SH-SY5Y (cell line): ENCODE results near the gene PRG2.

Experiments used
- GATA2 ChIP-seq: IDR thresholded peaks from 2 replicates; pipeline ENCODE4 v1.6.1; 2011; ENCODE audit warnings: mild to moderate bottlenecking, low read depth, low read length
- GATA3 ChIP-seq: IDR thresholded peaks from 2 replicates; pipeline ENCODE4 v1.6.1; 2011; ENCODE audit warnings: low read depth, mild to moderate bottlenecking, low read length, moderate library complexity

The PRG2 gene

GRCh38 chr11:57357310-57357709 lies 33.1 kb downstream of the PRG2 start:
- TF ChIP-seq GATA2 (no peak), GATA3 (no peak)

GRCh38 chr11:57356268-57356667 lies 34.2 kb downstream of the PRG2 start:
- TF ChIP-seq GATA3 = no peak
- no peak for TF ChIP-seq GATA2

DNA sequence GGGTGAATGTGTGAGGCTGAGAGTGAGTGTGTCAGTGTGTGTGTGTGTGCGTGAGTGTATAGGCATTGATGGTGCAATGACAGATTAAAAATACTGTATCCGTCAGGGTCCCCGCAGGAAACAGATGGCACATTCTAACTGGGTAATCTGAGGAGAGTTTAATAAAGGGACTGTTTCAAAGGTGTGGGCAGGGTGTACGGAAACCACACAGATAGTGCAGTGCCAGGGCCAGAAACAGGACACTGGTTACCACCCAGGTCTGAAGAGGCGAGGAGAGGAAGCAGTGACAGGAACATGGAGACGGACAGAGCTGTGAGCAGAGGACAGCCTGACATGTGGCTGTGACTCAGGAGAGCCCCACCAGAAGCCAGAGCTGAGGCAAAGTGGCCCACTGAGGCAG lies 35.8 kb downstream of the PRG2 start:
- no peak for TF ChIP-seq GATA2
- TF ChIP-seq GATA3 = no peak

DNA sequence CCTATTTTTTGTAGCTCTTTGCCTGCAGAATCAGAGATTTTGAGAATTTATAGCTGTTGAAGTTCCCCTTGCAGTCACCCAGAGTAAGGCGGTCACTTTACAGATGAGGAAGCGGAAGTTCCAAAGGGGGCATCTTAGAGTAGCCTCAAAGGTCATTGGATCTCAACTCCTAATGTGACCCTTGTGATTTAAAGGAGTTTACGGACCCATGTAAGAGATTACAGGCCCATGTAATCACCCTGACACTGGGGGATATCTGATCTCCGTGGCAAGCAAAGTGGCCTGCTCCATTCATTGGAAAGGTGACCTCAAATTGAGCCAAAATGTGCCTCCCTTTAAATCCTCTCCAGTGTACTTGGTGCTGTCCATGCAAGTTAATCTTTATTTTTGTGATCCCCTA lies 36.6 kb downstream of the PRG2 start:
- TF ChIP-seq GATA3 (no peak), GATA2 (no peak)

GRCh38 chr11:57353446-57353845 lies 37.0 kb downstream of the PRG2 start:
- no peak for TF ChIP-seq GATA2
- TF ChIP-seq GATA3 = no peak

GRCh38 chr11:57353036-57353435 lies 37.4 kb downstream of the PRG2 start:
- TF ChIP-seq GATA2 (no peak), GATA3 (no peak)

DNA sequence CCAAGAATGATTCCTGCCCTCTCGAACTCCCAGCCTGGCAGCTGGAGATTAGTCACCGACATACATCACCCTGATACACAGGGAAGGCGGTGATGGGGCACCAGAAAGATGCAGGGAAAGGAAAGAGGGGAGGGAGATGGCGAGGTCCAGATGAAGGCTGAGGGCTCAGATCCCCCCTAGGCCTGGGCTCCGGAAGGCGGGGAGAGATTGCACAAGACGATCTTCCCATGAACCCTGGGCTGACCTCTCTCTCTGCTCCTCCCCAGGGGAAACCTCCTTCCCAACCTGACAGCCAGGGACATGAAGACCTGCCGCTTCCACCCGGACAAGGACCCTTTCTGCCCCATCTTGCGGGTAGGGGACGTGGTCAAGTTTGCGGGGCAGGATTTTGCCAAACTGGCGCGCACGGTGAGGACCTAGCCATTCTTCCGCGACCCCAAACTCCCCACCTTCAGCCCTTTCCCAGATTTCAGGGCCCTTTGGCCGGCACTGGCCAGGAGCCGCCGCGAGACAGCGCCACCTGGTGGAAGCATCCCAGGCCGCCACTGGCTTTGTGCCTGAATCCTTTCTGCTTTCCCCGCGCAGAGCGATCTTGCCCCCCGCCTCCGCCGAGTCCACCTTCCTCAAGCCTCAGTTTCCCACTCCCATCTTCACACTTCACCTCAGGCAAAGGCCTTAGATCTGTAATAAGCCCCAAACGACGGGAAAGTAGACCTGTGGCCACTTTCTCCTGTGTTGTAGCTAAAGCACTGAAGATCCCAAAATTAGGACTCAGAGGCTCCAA lies 40.8 kb downstream of the PRG2 start:
- TF ChIP-seq GATA2 (no peak), GATA3 (no peak)

GRCh38 chr11:57348636-57349313 lies 41.7 kb downstream of the PRG2 start:
- no peak for TF ChIP-seq GATA3
- no peak for TF ChIP-seq GATA2

DNA sequence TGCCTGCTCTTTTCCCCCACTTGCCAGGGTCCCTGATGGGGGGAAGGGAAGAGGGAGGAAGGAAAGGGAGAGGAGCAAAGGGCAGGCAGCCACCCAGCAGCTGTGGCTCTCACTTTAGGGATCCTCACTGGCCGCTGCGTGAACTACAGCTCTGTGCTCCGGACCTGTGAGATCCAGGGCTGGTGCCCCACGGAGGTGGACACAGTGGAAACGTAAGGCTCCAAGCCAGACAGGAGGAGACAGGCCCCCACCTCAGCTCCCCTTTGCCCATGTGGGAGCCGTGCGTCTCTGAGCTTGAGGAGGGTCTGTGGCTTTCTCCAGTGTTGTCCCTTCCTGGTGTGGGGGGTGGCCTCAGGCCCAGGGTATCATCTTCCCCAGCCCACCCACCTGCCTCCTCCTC lies 42.4 kb downstream of the PRG2 start:
- TF ChIP-seq GATA3 (no peak), GATA2 (no peak)

DNA sequence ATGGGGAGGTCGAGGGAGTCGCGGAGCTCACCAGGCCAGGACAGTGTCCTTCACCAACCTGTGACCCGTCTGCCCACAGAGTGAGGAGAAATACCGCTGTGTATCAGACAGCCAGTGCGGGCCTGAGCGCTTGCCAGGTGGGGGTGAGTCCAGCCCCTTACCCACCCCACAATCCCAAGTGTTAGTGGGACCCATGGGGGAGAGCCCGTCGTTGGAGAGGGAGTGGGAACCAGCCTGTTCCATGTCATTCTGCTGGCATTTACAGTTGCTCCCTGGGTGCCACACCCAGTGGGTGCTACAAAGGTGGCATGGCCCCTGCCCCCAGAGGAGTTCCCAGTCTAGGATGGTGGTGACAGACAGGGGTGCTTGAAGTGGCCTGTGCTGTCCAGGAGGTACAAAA lies 43.1 kb downstream of the PRG2 start:
- TF ChIP-seq GATA2 = no peak
- TF ChIP-seq GATA3 = no peak

DNA sequence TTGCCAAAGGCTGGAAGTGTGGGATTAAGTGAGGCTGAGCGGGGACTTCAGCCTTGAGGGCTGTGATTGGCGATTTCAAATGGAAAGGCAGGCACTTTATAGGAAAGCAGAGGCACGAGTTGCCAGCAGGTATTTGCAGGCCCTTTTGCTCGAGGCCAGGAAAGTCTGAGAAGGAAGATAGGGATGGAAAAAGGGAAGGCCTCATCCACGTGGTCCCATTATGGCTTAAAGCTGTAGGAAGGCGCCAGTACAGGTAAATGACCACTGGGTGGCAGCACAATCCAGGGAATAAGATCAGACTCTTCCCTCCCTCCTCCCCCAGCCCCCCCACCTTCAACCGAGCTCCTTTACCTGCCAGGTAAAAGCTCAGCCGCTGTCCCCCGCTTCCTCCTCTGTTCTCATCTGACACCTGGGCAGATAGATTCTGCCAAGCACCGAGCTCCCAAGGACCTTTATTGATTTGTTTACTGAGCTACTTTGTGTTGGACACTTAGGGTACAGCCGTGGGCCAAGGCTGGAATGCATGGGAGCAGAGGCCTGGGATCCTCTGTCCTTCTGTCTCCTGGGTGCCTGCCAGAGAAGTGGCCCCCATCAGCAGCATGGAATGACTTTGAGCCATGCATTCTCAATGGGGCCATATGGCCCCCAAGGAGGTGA lies 44.8 kb downstream of the PRG2 start:
- TF ChIP-seq GATA2 (no peak), GATA3 (no peak)

- TF ChIP-seq GATA3 (no peak), GATA2 (no peak)
Measured at GRCh38 chr11:57344826-57345225, 45.6 kb downstream of the PRG2 start.

GRCh38 chr11:57343825-57344224 lies 46.6 kb downstream of the PRG2 start:
- TF ChIP-seq GATA2 (no peak), GATA3 (no peak)

GRCh38 chr11:57342702-57343101 lies 47.7 kb downstream of the PRG2 start:
- TF ChIP-seq GATA3 (no peak), GATA2 (no peak)
